NCI-H146 treated with DMSO at 0.1 percent for 48 hours (cell line): ENCODE measurements around the gene SSBP3.

Source experiments
- DNase-seq: peaks from one replicate; lab custom pipeline; 2025; ENCODE audit not compliant: unreplicated experiment; lab: John Stamatoyannopoulos, UW

The SSBP3 gene

DNA sequence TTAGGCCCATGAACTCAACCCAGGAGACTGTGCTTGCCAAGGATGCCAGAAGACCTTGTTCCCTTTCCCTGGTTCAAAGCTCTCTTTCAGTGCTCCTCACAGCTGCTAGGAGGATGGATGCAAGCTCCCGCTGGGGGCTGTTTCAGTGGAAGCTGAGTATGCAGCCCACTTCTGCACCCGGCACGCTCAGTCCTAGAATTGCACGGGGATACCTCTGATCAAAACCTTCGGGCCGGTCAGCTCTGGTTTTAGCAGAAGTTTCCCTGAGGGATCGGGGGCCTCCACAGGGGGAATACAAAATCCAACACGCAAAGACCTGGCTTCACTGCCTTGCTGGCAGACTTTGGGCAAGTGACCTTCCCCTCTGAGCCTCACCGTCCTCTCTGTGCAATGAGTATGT is 4.2 kb upstream of the SSBP3 start:
- DNase-seq = no peak

DNA sequence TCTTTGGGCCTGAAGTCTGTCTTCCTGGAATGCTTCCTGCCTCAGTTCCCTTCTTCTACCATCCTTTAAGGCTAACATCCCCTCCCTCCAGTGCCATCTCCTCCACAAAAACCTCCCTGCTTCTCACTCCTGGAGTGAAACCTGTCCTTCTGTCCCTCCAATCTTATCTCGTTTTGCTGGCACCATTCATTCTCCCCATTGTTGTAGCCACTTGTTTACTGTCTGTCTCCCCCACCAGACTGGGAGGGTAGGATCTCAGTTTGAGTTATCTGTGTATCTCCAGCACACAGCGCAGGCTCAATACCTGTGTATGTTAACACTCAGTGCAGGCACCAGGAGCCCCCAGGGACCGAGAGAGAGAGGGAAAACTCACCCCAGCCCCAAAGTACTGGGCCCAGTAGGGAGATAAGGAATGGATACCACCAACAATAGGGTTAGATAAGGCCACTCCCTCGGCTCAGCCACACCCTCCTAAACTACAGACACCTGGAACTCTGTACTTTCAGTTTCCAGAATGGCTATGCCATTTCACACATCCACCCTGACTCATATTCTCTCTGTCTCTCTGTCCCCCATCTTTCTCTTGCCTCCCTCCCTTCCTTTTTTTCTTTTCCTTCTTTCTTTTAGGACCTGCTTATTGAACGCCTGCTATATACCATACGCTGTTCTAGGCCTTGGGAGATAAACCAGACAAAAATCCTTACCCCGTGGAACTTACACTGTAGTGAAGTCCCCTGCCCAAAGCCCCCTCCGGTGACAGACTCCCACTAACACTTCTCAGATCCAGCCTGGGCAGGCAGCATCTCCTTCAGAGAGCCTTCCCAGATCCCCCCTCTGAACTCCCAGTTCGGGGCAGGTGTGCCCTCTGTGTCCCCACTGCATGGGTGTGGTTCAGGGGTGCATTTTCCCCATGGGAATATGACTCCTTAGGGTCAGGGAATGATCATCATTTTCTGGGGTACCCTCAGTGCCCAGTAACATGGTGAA is 3.3 kb upstream of the SSBP3 start:
- DNase-seq = no peak

DNA sequence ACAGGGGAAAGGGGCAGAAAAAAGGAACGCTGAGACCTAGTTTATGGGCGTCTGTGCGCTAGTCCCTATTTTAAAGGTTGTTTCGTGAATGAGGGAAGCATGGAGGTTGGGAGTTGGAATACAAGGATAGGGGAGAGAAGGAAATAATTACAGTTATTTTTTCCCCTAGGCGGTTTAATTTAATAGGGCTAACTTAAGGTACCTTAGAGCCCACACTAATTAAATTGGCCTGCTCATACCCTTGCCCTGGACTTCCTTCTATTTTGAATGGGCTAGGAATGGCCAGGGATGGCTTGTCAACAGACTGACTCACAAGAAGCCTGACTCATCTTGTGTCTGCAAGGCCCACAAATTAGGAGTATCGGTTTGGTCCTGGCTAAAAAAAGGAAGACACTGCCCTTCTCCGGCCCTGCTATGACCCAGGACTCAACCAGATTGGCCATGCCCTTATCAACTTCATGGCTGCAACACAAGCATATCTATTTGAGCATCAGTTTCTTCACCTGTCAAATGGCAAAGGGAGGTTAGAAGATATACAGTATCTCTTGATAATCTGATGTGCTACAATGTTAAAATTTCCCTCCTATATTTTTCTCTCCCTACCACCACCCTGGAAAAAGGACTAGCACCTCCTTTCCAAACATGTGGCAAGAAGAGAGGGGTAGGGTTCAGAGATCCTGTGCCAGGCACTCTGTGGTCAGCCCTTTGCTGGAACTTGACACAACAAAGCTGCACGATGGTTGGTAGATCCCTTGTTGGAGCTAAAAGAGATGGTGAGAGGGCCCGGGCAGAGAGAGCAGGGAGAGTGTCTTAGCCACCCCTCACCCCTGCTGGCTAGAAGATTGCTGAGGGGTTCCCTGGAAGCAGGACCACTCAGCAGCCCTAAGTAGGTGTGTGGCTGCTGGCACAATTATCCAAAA is 2.2 kb upstream of the SSBP3 start:
- no peak for DNase-seq

DNA sequence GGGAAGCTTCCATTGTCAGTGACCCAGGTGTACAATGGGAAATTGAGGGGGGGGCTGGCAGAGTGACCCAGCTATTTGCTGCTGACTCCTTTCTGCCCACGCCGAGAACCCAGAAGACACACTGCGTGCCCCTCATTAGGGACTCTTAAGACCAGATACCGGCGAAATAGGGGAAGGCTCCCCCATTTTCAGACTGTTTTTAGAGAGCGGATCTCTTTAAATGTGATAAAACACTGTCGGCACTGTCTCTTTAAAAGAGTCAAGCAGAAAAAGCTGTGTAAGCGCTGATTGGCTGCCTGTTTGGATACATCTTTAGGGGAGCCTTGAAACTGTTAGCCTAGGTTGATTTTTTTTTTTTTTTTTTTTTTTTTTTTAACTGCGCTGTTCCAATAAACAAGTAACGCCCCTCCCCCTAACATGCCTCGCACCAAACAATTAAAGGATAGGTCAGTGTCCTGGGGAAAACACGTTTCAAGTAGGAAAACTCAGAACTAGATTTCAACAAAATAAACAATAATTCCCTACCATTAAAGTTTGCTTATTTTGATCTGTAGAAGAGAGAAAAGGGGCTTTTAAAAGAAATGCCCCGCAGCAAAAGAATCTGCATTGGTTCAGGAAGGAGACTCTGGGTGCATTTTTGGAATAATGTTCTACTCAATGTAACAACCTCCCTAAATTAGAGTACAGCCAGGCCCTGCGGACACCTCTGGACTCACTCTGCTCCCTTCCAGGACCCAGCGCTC is 1.4 kb upstream of the SSBP3 start:
- peak; percentile 75 for DNase-seq

DNA sequence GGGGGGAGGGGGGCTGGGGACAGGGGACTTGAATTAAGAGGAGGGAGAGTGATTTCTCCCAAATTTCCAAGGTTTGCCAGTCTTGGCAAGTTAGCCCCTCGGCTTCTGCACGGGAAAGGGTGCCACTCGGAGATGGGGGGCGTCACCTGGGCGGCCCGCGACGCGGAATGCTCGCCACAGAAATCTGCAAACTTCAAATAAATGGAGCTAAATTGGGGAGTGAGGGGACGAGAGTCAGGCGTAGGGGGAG is 885 bp upstream of the SSBP3 start:
- no peak for DNase-seq

DNA sequence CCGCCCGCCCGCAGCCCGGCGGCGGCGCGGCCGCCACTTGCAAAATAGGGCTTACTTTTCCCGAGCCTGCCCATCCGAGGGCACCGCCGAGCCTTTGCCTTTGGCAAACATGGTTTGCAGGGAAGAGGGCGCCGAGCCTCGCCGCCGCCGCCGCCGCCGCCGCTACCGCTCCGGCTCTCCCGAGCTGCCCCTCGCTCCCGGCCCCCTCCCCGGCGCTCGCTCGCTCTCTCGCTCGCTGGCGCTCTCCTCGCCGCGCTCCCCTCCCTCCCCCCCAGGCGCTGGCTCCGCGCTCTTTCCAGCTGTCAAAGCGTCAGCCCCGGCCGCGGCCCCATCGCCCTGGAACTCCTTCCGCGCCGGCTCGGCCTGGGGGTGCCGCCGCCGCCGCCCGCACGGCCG is 298 bp downstream of the SSBP3 start:
- no peak for DNase-seq

DNA sequence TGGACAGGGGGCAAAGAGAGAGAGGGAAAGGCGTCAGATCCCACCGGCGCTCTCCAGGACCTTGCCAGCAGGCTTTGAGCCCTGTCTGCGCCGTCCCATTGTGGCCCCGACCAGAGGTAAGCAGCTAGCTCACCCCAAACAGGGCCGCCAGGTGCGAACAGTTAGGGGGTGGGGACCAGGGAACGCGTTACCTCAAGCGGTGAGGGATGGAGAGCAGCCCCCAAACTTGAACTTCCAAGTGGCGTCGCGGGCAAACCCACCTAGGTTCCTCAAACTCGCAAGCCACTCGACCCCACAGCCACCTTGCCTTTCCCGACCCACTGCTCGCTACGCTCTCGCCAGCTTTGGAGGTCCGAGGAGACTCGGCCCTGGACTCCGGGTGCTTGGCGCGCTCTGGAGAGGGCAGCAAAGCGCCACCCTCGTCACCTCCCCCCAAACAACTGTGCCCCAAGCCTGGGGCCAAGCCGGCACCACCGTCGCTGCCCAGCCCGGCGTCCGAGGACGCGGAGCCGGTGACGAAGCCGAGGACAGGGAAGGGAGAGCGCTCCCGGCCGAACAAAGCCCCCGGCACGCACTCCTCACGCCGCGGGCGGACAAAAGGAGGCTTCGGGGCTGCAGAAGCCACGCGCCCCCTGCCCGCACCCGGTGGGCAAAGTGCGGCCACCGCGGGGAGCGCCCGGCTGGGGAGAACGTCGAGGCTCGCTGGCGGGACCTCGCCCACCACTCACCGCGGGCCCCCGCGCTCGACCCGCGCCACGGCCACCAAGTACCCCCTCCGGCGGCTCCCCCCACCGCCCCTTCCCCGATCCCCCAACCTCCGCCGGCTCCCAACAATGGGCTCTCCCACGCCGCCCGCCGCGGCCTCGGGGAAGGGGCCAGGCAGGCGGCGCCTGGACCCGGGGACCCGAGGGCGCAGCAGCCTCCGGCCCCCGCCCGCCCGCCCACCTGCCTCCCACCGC is 976 bp downstream of the SSBP3 start:
- DNase-seq = no peak

DNA sequence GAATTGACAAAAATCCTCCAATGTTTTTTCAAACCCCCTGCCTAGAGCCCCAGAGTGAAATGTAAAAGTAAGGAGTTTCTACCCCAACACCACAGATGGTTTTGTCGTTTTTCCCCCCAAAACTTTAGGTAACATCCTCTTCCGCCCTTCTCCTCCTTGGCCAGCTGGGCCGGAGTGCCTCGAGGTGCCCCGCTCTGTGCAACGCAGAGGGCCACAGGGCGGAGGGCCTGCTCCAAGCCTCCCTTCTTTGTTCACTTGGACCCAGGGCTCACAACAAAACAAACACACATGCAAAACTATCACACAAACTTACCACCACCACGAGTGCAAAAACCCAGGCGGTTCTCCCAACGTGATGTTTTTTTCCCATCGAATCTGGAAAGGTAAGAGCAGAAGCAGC is 1.9 kb downstream of the SSBP3 start:
- no peak for DNase-seq

DNA sequence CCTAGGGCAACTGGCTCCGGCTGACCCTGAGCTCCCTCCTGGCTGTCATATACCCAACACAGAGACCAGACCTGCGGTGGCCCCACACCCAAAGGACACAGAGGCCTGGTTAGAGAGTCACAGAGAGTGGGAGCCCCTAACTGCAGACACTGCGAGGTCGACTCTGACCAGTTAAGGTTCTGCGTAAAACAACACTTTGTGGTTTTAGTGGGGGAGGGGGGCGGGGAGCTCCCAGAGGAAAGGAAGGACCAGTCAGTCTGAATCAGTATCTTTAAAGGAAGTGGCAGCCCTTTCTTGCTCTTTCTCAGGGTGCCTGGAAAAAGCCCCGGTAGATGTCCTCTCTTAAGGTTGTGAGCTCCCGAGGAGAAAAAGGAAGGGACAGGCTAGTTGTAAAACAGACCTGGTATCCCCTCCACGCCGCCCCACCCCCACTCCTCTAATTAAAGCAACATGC is 2.4 kb downstream of the SSBP3 start:
- DNase-seq = no peak

DNA sequence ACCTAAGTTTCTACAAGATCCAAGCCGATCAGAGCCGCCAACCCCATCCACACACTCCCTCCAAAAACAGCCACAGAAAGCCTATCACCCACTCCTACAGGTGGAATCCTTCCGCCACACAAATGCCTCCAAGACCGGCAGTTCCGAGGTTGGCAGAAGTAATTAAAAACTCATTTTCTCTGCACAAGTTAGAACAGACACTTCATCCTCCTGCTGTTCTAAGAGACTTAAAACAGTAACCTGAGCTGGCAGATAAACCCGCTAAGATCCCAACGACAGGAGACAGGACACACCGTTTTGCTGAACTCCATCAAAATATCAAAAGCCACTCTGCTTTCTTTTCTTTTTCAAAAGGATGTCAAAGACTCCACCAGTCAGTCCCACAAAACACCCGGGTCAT is 2.8 kb downstream of the SSBP3 start:
- DNase-seq = no peak

DNA sequence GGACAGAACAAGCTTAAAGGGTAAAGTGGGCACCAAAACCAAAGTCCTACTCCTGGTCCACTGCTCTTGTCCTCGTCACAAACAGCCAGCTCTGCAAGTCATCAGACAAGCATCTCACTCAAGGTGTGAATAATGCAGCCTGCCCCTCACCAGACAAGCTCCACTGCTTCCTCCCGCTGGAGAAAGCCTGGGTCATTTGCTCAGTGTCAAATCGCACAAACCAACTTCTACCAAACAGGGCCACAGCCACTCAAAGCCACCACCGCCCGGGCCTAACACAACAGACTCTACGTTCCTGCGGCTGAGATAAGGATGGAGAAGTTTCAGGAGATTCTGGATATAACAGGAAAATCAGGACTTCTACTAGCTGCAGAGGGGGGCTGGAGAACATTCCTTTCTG is 3.3 kb downstream of the SSBP3 start:
- DNase-seq = no peak

DNA sequence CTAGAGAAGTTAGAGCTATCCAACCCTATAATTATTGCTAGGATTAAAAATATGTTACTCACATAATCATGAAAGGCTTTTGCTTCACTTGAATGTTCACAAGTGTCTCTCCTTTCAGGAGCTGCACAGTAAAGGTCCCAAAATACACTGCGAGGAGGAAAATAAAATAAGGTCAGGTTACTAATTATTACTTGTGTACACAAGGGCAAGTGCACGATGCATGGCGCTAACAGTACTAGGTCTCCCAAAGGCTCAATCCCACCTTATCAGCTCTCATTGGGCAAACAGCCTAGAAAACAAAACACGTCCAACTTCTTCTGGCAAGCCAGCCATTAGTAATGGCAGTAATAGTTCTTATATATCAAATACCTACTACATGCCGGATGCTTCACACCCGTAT is 4.4 kb downstream of the SSBP3 start:
- peak; percentile 48 for DNase-seq

DNA sequence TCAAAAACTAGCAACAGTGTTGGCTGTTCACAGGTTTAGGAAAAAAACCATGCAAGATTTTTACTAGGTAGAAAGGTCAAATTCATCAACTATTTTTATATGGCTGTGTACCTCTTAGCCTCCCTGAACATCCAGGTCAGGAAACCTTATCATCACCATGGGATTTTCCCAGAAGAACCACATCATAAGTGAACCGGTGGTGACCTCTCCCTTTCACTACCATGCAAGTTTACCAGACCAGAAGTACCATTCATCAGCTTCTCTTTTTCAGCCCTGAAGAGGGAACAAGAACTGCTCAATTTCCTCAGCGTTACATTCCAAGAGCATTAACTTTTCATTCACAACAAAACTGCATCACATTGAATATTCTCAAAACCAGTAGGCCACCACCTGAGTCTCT is 5.9 kb downstream of the SSBP3 start:
- DNase-seq = no peak

DNA sequence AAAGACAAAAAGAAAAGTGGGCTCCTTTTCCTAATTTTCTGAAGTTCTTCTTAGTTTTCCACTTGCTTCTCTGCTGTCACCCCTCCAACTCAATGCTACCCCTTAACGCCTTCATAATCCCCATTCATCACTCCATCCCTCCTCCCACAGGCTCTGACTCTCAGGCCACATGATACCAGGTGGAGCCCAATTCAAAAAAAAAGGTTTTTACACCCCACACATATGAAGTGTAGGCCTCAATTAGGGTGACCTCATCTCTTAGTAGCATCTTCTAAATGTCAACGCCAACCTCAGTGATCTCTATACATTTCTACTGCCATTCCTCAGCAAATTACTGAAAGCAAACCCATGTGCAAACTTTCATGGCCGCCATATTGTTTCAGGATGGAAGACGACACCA is 6.4 kb downstream of the SSBP3 start:
- DNase-seq = no peak

DNA sequence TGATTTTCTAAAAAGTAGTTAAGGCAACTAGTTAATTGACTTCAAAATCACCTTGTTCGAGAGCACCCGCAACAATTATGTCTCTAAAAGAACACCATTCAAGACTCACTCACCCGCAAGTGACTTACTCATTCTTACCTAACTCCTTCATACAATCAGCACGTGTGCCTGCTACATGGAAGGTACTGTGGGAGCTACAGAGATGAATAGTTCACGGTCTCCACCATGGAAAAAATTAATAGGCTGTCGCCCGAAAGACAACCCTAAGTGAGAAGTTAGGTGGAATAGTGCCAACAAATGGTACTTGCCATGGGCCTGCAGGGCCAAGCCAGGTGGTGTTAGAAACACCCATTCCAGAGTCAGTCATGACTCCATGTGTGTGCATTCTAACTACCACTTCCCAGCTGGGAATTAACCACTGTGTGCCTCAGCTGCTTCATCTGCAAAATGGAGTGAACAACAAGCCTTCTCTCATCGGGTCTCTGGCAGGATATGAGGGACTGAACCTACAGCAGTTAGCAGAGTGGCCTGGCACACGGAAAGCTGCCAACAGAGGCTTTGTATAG is 7.1 kb downstream of the SSBP3 start:
- no peak for DNase-seq

DNA sequence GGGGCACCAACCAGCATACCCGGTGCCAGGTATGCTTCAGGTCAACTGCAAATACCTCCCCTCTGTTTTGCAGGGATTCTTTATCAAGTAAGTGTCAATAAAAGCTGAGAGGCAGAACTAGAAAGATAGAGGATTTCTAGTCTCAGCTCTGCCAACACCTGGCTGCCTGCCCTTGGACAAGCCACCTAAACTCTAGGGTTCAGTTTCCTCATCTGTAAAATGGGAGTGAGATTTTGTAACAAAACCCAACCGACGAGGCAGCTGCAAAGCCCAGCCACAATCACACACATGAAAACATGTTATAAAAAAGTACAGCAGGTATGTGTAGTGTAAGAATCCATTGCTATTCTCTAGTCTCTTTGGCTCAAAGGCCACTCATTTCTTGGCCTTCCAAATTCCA is 8.2 kb downstream of the SSBP3 start:
- no peak for DNase-seq

DNA sequence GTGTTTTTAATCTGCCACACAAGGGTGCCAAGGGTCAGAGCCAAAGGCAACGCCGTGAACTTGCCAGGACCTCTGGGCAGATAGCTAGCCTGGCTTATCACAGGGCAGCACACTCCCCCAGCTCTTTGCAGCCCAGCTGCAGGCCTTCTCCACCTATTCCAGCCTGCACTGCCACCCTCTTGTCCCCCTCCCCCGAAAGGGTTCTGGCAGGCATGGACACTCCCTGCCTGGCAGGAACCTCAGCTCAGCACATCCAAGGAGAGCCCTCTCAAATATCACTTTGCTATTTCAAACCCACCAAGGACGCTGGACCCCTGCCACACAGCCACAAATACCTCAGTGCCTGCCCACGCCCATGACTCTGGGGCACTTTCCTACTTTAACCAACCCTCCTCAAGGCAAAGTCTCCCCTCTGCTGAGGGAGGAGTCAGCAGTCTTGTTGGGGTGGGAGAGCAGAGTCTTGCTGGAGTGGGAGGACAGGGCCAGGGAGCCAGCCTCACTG is 9.1 kb downstream of the SSBP3 start:
- DNase-seq = no peak

DNA sequence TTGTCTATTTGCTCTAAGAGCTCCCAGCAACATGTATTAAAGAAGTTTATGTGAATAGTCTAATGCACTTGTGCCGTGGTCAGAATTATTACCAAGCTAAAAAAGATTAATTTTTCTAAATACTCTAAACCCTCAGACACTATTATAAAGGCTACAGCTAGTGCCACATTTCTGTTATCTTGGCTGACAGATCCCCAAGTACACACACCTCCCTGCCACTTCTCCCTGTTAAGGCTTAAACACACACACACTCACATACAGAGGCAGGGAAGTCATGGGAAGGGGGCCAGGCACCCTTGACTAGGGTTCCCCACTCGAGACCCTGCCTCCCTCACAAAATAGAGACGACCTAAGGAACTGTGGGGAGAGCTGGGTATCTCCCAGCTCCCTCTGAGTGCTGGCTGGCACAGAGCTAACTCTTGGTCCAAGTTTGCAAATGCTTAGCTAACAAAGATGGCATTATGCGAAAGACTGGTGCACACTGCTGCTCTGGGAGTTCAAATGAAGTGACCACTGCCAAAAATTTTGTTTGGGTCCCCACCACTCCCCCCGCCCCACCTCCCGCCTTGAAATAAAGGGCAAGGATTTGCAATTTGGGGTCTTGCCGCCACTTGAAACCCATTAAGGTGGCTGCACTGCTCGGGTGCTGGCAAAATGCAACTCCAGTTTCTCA is 9.8 kb downstream of the SSBP3 start:
- no peak for DNase-seq

DNA sequence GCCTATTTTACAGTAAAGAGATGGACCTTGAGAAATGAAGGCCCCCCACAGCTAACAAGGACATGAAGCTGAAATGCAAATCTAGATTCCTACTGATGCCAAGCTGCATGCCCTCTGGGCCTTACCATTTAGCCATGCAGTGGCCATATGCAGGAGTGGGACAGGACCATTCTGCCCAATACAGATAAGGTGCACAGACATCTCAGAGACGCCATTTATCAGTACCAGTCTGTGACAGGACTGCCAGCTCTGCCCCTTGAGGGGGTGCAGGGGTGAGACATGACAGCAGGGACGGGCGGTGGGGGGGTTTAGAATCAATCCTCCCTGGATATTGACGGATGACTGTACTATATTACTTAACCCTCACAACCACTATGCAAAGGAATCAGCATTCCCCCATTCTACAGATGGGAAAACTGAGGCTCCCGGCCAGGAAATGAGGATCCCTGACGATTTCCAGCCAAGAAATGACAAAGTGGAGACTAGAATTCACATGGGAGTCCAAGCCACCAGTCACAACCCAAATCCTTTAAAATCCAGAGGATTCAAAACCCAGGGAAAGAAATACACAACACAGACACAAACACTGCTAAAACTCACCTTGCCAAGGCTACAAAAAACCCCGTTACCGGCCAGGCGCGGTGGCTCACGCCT is 10.8 kb downstream of the SSBP3 start:
- no peak for DNase-seq
